ENCODE measurements around the gene ZNF226.
A peak's percentile ranks its signal among the peaks of the same experiment; 100 is the strongest.

The ZNF226 gene

GRCh38 chr19:44212250-44212865 is 47.5 kb downstream of the ZNF226 start, which contains the start of gene ZNF227 (continued):
- TF ChIP-seq ZBTB10 (tag by site-specific recombination; IDR thresholded peaks at IDR 0.05) (peak; percentile 100), ZNF10 (tag by site-specific recombination; IDR thresholded peaks at IDR 0.05) (no peak; the same call in 1 of the 2 replicates), ZNF521 (tag by site-specific recombination; IDR thresholded peaks at IDR 0.05) (no peak), ZNF549 (tag by site-specific recombination; IDR thresholded peaks at IDR 0.05) (no peak), HOXD13 (CRISPR knock-in tag; IDR thresholded peaks at IDR 0.05; ENCODE audit: borderline replicate concordance) (no peak), ZNF791 (tag by site-specific recombination; IDR thresholded peaks at IDR 0.05) (no peak), ZNF660 (tag by site-specific recombination; IDR thresholded peaks at IDR 0.05) (no peak; the same call in 1 of the 2 replicates), INSM2 (tag by site-specific recombination; IDR thresholded peaks at IDR 0.05) (no peak; the same call in 1 of the 2 replicates), ZNF624 (tag by site-specific recombination; IDR thresholded peaks at IDR 0.05) (no peak), ZNF677 (tag by site-specific recombination; IDR thresholded peaks at IDR 0.05) (no peak), ZNF530 (tag by site-specific recombination; IDR thresholded peaks at IDR 0.05; ENCODE audit: low read depth) (0 out of 2 replicates have a peak, but pooled peaks have one; percentile 63), ZNF610 (tag by site-specific recombination; IDR thresholded peaks at IDR 0.05; ENCODE audit: borderline replicate concordance) (peak; percentile 94; the same call in 1 of the 2 replicates), ZNF311 (tag by site-specific recombination; IDR thresholded peaks at IDR 0.05; ENCODE audit: borderline replicate concordance) (no peak), ZBTB26 (tag by site-specific recombination; optimal IDR thresholded peaks at IDR 0.05) (peak; percentile 66), HOXA7 (CRISPR knock-in tag; IDR thresholded peaks at IDR 0.05; ENCODE audit: borderline replicate concordance) (peak; percentile 76; the same call in 1 of the 2 replicates), ZNF335 (tag by site-specific recombination; conservative IDR thresholded peaks at IDR 0.05) (no peak; the same call in none of the 2 replicates), EGR2 (tag by site-specific recombination; IDR thresholded peaks at IDR 0.05; ENCODE audit: low read depth) (no peak), TRIM28 (IDR thresholded peaks at IDR 0.05; ENCODE audit: borderline replicate concordance, low read length) (0 out of 2 replicates have a peak, but pooled peaks have one; percentile 29), PBX3 (CRISPR knock-in tag; IDR thresholded peaks at IDR 0.05) (0 out of 2 replicates have a peak, but pooled peaks have one; percentile 38), ZNF830 (tag by site-specific recombination; IDR thresholded peaks at IDR 0.05; ENCODE audit: low read depth) (no peak), ZNF18 (tag by site-specific recombination; IDR thresholded peaks at IDR 0.05) (no peak; the same call in 1 of the 2 replicates), KLF9 (tag by site-specific recombination; IDR thresholded peaks at IDR 0.05; ENCODE audit: low read depth) (no peak; the same call in 1 of the 2 replicates), ZNF449 (tag by site-specific recombination; IDR thresholded peaks at IDR 0.05) (no peak), ZNF747 (tag by site-specific recombination; IDR thresholded peaks at IDR 0.05) (no peak), ZNF654 (tag by site-specific recombination; IDR thresholded peaks at IDR 0.05; ENCODE audit: low read depth) (0 out of 2 replicates have a peak, but pooled peaks have one; percentile 2), ZNF548 (tag by site-specific recombination; IDR thresholded peaks at IDR 0.05) (no peak), ZNF76 (tag by site-specific recombination; IDR thresholded peaks at IDR 0.05; ENCODE audit: borderline replicate concordance, low read depth) (no peak), PRDM1 (tag by site-specific recombination; IDR thresholded peaks at IDR 0.05) (no peak; the same call in none of the 2 replicates), ZNF248 (tag by site-specific recombination; IDR thresholded peaks at IDR 0.05) (no peak), BCL11A (tag by site-specific recombination; IDR thresholded peaks at IDR 0.05; ENCODE audit: low read depth) (no peak; the same call in 1 of the 2 replicates)

Measured in HEK293 (cell line).